BJ (cell line): ENCODE data around the gene SSTR3. TPM values are rescaled to one million over a fixed set of nuclear protein-coding genes. Genes with fewer than 3 reads are reported as not detected.
A peak's percentile ranks its signal among the peaks of the same experiment; 100 is the strongest.

Source experiments
- CTCF ChIA-PET: fragments of 350-600 bp; formaldehyde crosslinking; extraction: SDS; loops from one replicate; lab custom pipeline; 2021; ENCODE audit warnings: antibody characterized with exemption, inconsistent platforms; lab: Yijun Ruan, JAX
- POLR2A ChIA-PET: fragments of 300-600 bp; sonication (Branson Sonifier 250); formaldehyde crosslinking; extraction: SDS; loops from one replicate; lab custom pipeline; 2021; ENCODE audit warnings: antibody characterized with exemption; lab: Charles Lee
- DNase-seq: peaks from one replicate; pipeline ENCODE4 v3.0.0-alpha.2; 2011; ENCODE audit warnings: low read depth
- H3K27me3 ChIP-seq: 2 replicates; pipeline ENCODE4 v1.6.0; 2011; ENCODE audit warnings: low read length; ENCODE audit not compliant: control insufficient read depth, insufficient read depth
- H3K36me3 ChIP-seq: 2 replicates; pipeline ENCODE4 v1.5.1; 2011; ENCODE audit warnings: low read length; ENCODE audit not compliant: control insufficient read depth, insufficient read depth
- H3K4me3 ChIP-seq: 2 replicates; pipeline ENCODE4 v1.5.1; 2011; ENCODE audit warnings: low read depth, mild to moderate bottlenecking, control low read depth, low read length
- CTCF ChIP-seq: IDR thresholded peaks from 2 replicates; pipeline ENCODE4 v1.5.1; 2011; ENCODE audit warnings: low read depth, mild to moderate bottlenecking, control low read depth, inconsistent platforms, low read length, moderate library complexity; ENCODE audit not compliant: insufficient read depth
- polyA plus RNA-seq: library from polyadenylated mRNA; depleted of rRNA; stranded (reverse); fragments of >200 nt; gene quantifications from 2 replicates; pipeline ENCODE4 v1.2.3, GENCODE V29; 2011

The SSTR3 gene
- polyA plus RNA-seq, 1 experiment = not detected

- H3K27me3 ChIP-seq = no peaks in the 10 kb centered on the region
- no peak for TF ChIP-seq CTCF
- peaks cover 3% of the 10 kb centered on the region for H3K36me3 ChIP-seq
- ChIA-PET POLR2A (interaction anchor here (0.6 kb wide), 1 partner anchor 22 kb away, joined by 4 read pairs; no protein-coding TSS in a partner anchor), CTCF (interaction anchor here (2.9 kb wide), 1 partner anchor 9 kb away, joined by 25 read pairs; no protein-coding TSS in a partner anchor)
- no peak for DNase-seq
- no peak overlapping the region for H3K4me3 ChIP-seq
These were observed 23.3 kb downstream of the SSTR3 start for GRCh38 chr22:37188901-37189466.

GRCh38 chr22:37187891-37188761, 24.2 kb downstream of the SSTR3 start, which contains the start of gene C1QTNF6:
Gene C1QTNF6 (minus strand): TSS chr22:37188247. CDS start chr22:37188213, 34 bp downstream.
- no peak for TF ChIP-seq CTCF
- ChIA-PET CTCF (interaction anchor here (0.7 to 2.9 kb wide), 6 partner anchors 10 to 887 kb away, joined by 3 to 25 read pairs (median 6); no protein-coding TSS in a partner anchor), POLR2A (no interaction called here)
- no peaks in the 10 kb centered on the region for H3K27me3 ChIP-seq
- no peak for DNase-seq
- peaks cover 3% of the 10 kb centered on the region for H3K36me3 ChIP-seq
- peak within 1 kb of the TSS; percentile 43 for H3K4me3 ChIP-seq

- no peak for TF ChIP-seq CTCF
- Histone ChIP-seq H3K36me3 (peaks cover 3% of the 10 kb centered on the region), H3K27me3 (no peaks in the 10 kb centered on the region), H3K4me3 (peak overlapping the region; percentile 43)
- CTCF ChIA-PET = interaction anchor here (0.7 to 2.9 kb wide), 7 partner anchors 9 to 887 kb away, joined by 3 to 25 read pairs (median 4); no protein-coding TSS in a partner anchor
- POLR2A ChIA-PET = no interaction called here
- DNase-seq = no peak
These were observed 24.8 kb downstream of the SSTR3 start for GRCh38 chr22:37187552-37187890.

DNA sequence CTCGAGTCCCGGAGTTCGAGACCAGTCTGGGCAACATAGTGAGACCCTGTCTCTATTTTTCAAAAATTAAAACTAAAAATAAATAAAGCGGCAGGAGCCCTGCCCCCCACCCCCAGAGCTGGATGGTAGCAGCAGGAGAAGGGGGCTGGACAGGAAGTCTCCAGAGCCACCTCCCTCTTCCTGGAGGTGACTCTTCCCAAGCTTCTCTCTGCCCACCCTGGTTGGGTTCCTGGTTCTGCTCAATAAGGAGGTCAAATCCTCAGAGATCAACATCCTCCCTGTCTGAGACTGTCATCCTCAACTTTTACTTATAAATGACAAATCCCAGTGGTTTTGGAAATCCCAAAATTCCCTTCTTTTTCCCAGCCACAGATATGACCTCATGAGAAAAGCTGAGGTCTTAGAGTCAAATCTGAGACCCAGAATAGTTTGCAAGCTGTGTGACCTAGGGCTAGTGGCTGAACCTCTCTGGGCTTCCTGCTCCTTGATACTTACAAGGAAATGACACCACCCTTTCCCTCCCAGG, 25.2 kb downstream of the SSTR3 start:
- no peak for DNase-seq
- H3K36me3 ChIP-seq = peaks cover 4% of the 10 kb centered on the region

More for the DNA sequence above, 25.2 kb downstream of the SSTR3 start:
- ChIA-PET POLR2A (no interaction called here), CTCF (interaction anchor here (0.7 to 2.9 kb wide), 7 partner anchors 9 to 886 kb away, joined by 3 to 25 read pairs (median 4); no protein-coding TSS in a partner anchor)
- H3K27me3 ChIP-seq = no peaks in the 10 kb centered on the region
- peak overlapping the region; percentile 43 for H3K4me3 ChIP-seq
- no peak for TF ChIP-seq CTCF
